PC-9 (cell line): ENCODE measurements around the gene ZNF385B.

ENCODE experiments used
- EZH2 ChIP-seq: fragments of 200-600 bp; sonication (generic); IDR thresholded peaks from 2 replicates; pipeline ENCODE4 v1.8.0; 2017; ENCODE audit warnings: antibody characterized with exemption, low read depth
- TF ChIP-seq, protein P1 (sequence below): fragments of 200-600 bp; sonication (generic); conservative IDR thresholded peaks from 2 replicates; pipeline ENCODE4 v1.6.1; 2017; ENCODE audit warnings: mixed run types, antibody characterized with exemption, mild to moderate bottlenecking, moderate library complexity

DNA sequence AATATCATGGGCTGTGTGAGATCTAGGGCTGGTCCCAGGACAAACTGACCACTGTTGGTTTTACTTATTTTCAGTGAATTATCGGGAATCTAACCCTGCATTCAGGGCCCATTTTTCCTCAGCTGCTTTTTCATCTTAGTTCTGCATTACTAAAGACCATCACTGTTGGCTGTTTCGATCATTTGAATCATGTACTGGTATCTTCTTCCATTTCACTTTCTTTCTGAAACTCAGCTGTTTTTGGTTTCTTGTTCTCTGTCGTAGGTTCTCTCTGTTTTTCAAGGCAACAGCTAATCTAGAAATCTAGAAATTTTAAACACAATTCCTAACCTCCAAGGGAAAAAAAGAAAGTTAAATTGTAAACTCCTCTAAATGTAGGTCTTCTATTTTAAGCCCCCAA, 436.8 kb downstream of the ZNF385B start:
- TF ChIP-seq, protein P1, sequence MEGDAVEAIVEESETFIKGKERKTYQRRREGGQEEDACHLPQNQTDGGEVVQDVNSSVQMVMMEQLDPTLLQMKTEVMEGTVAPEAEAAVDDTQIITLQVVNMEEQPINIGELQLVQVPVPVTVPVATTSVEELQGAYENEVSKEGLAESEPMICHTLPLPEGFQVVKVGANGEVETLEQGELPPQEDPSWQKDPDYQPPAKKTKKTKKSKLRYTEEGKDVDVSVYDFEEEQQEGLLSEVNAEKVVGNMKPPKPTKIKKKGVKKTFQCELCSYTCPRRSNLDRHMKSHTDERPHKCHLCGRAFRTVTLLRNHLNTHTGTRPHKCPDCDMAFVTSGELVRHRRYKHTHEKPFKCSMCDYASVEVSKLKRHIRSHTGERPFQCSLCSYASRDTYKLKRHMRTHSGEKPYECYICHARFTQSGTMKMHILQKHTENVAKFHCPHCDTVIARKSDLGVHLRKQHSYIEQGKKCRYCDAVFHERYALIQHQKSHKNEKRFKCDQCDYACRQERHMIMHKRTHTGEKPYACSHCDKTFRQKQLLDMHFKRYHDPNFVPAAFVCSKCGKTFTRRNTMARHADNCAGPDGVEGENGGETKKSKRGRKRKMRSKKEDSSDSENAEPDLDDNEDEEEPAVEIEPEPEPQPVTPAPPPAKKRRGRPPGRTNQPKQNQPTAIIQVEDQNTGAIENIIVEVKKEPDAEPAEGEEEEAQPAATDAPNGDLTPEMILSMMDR, result no peak
- no peak for TF ChIP-seq EZH2
